Left colon (tissue), 2 donors: ENCODE measurements around the gene REEP2. TPM values are rescaled to one million over a fixed set of nuclear protein-coding genes. Genes with fewer than 3 reads are reported as not detected.
"Not testable (repeated sequence)": the region's sequence is repeated elsewhere in the genome, so short reads cannot be mapped to it uniquely, and the experiment has no call there.

ENCODE experiments used
- ATAC-seq: fragments of 200-7000 bp; cut with Tn5 transposase; one replicate; pipeline ENCODE4 v1.9.1; 2020; ENCODE audit warnings: mild to moderate bottlenecking, moderate library complexity
- DNase-seq, 2 donors: peaks; one replicate each; pipeline ENCODE4 v3.0.0-alpha.2; 2020
- intact Hi-C, 2 donors: fragments of 100-400 bp; cut with DNase I in 1 of 2; cut with micrococcal nuclease in 1 of 2; formaldehyde crosslinking; loops; one replicate each; pipeline versions ENCODE4 v1.11.2 to v1.14.0; 2022; cut with DNase I, micrococcal nuclease
- long read RNA-seq: library from polyadenylated mRNA; unstranded; transcript quantifications from one replicate; pipeline ENCODE4 v2.0.0, GENCODE V29; 2021
- total RNA-seq, 2 donors: library from RNA; stranded (reverse); fragmentation: NEBNext Ultra II Directional; extraction: Animal tissue kit (Norgen Biotek cat#: 25700); gene quantifications; one replicate each; pipeline ENCODE4 v1.2.1, GENCODE V29; 2021
- donor health status: DM: no; HTN: no; CAD: no.
- donor health status: DM: yes; HTN: yes; CAD: no.

REEP2 gene
- 1 to 10 TPM in 1 of 2 donors, under 1 TPM in 1; 0.55 to 3.1 TPM for total RNA-seq
- long read RNA-seq, result 0 reads

- ATAC-seq, result peak; percentile 76
- intact Hi-C loops, result no loop called here
- peak in 1 of 2 donors; percentile 50 for DNase-seq
Observed at GRCh38 chr5:138438724-138439476, at the start of gene REEP2. REEP2 (plus strand) TSS chr5:138439057; CDS start chr5:138439209, 152 bp downstream.

DNA sequence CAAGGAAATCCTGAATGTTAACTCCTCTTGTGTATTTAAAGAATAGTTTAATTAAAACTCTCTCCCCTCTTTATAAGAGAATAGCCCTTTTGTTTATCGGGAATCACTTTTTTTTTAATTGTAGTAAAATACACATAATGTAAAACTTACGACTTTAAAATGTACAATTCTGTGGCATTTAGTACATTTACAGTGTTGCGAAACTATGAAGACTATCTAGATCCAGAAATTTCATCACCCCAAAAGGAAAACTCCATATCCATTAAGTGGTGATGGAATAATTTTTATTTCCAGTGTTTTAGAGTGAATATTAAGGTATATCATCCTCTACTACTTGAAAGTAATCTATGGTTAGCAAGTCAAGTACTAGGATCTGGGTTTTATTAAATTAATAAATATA lies 49.5 kb upstream of the REEP2 start:
- DNase-seq (no peak), ATAC-seq (no peak)
- intact Hi-C loops, result no loop called here

DNA sequence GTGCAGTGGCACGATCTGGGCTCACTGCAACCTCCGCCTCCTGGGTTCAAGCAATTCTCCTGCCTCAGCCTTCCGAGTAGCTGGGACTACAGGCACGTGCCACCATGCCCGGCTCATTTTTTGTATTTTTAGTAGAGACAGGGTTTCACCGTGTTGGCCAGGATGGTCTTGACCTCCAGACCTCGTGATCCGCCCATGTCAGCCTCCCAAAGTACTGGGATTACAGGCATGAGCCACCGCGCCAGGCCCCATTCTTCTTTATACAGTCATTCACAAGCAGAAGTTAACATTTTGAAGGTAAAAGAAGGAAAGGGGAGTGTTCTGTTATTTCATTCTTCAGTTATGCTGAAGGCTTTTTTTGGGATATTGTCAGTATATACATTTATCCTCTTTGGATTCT lies 48.9 kb upstream of the REEP2 start:
- ATAC-seq, intact Hi-C loops, DNase-seq: not testable (repeated sequence)

GRCh38 chr5:138391859-138392386 lies 46.9 kb upstream of the REEP2 start:
- ATAC-seq, result no peak
- intact Hi-C loops, result no loop called here
- DNase-seq, result no peak

- ATAC-seq (no peak), DNase-seq (no peak)
- intact Hi-C loops, result no loop called here
Observed at GRCh38 chr5:138402640-138403039, 36.2 kb upstream of the REEP2 start.

DNA sequence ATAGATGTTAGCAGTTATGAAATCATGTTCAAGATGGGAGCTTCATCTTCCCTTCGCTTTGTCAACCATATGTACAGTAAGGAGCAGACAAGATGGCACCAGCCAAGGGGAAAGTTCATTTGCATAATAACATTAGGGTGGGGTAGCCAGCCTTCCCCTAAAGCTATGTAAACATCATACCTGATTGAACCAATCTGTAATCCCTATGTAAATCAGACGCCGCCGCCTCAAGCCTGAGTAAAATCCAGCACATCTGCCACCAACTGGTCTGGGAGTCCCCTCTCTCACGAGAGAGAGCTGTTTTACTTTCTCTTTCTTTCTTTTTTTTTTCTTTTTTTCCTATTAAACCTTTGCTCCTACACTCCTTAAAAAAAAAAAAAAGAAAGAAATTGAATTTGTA lies 30.8 kb upstream of the REEP2 start:
- ATAC-seq (peak; percentile 41), DNase-seq (peak in 1 of 2 donors; percentile 11)
- intact Hi-C loops, result no loop called here

- intact Hi-C loops, ATAC-seq: not testable (repeated sequence)
- DNase-seq, result peak in 1 of 2 donors; percentile 34
Observed at GRCh38 chr5:138410996-138411640, 27.7 kb upstream of the REEP2 start.

DNA sequence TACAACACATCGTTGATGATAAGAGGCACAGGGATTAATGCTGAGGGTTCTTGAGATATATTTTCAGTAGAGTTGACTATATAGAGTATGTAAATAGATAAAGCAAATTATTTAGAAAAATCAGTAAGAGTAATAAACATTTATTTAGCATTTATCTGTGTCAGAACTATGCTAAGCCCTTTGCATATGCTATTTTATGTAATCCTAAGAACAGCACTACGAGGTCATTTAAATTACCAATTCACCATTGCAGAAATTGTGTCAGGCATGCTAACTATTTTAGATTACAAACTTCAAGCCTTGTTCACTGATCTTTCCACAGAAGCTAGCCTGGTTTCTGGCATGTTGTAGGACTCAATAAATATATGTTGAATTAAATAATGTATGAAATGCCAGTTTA lies 20.4 kb upstream of the REEP2 start:
- intact Hi-C loops, result no loop called here
- no peak for ATAC-seq

GRCh38 chr5:138425079-138425478 lies 13.8 kb upstream of the REEP2 start:
- intact Hi-C loops, result no loop called here
- no peak for DNase-seq
- no peak for ATAC-seq

More for the DNA sequence above, 20.4 kb upstream of the REEP2 start:
- DNase-seq, result no peak

DNA sequence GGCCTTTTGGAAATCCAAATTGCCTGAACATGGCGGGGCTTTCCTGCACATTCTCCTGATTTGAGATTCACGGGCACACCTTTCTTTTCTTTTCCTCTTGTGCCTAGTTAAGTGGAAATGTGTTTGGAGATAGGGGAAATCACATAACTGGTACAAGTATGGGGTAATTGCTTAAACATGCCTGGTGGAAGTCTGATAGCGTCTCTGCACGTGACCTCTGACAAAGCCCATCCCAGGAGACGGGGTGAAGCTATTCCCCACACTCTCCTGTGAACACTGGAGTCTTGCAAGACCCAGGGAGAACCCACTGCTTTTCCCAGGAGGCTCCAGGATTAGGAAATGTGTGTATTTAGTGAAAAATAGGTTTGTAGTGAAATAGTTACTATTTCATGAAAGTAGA lies 2.9 kb upstream of the REEP2 start:
- ATAC-seq, result no peak
- DNase-seq, result no peak
- intact Hi-C loops, result no loop called here

GRCh38 chr5:138438003-138438723 lies 694 bp upstream of the REEP2 start:
- intact Hi-C loops, result no loop called here
- DNase-seq (no peak), ATAC-seq (peak; percentile 16)

- intact Hi-C loops, result loop anchor here in 1 of 2 donors (10.0 kb wide), 1 partner anchor 65 kb away; no protein-coding TSS in a partner anchor
- DNase-seq (no peak), ATAC-seq (peak; percentile 5)
Observed at GRCh38 chr5:138439477-138440158, 761 bp downstream of the REEP2 start.

- no peak for DNase-seq
- intact Hi-C loops, result loop anchor here in 1 of 2 donors (10.0 kb wide), 1 partner anchor 64 kb away; no protein-coding TSS in a partner anchor
- no peak for ATAC-seq
Observed at GRCh38 chr5:138440159-138441073, 1.6 kb downstream of the REEP2 start.

DNA sequence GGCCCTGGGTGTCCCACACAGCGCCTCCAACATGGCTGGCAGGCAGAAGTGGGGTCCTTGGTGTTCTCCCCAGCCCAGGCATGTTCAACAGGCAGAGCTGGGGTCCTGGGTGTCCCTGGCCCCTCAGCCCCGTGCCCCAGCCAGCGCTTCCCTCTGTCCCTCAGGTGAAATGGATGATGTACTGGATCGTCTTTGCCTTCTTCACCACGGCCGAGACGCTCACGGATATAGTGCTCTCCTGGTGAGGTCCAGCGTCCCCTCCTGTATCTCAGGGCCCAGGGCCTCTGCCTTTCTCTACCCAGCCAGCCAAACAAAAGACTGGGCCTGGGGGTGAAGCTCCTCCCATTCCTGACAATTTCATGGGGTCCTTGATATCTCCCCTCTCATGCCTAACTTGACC lies 2.4 kb downstream of the REEP2 start:
- intact Hi-C loops, result loop anchor here in 1 of 2 donors (10.0 kb wide), 1 partner anchor 64 kb away; no protein-coding TSS in a partner anchor
- ATAC-seq, result no peak

GRCh38 chr5:138444078-138444773 lies 5.4 kb downstream of the REEP2 start:
- no peak for ATAC-seq
- DNase-seq, result no peak
- intact Hi-C loops, result loop anchor here in 1 of 2 donors (10.0 kb wide), 1 partner anchor 61 kb away; no protein-coding TSS in a partner anchor

More for the DNA sequence above, 2.4 kb downstream of the REEP2 start:
- DNase-seq, result no peak

DNA sequence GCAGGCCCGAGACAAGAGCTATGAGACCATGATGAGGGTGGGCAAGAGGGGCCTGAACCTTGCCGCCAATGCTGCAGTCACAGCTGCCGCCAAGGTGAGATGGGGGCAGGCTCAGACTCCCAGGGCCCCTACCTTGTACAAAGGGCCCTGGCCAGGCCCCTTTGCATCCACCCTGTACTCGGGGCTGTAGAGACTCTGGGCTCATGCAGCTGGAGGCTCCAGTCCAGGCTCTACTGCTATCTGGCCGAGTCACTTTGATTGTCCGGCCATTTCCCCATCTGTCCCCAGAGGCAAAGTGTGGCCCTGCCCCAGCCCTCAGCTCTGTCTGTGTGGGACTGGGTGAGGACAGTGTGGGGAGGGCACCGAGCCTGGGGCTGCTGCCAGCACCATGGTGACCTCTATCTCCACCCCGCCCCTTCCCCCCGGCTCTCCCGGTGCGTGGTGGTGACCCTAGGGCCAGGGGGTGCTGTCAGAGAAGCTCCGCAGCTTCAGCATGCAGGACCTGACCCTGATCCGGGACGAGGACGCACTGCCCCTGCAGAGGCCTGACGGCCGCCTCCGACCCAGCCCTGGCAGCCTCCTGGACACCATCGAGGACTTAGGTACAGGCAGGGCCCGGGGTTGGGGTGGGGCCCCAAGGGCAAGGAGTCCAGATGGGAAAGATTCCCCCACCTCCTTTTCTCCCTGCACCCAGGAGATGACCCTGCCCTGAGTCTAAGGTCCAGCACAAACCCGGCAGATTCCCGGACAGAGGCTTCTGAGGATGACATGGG lies 6.1 kb downstream of the REEP2 start:
- no peak for DNase-seq
- intact Hi-C loops, result loop anchor here in 1 of 2 donors (10.0 kb wide), 1 partner anchor 60 kb away; no protein-coding TSS in a partner anchor
- no peak for ATAC-seq
